HepG2 (cell line): ENCODE results near the gene CBLC. TPM values are rescaled to one million over a fixed set of nuclear protein-coding genes. Genes with fewer than 3 reads are reported as not detected.

ENCODE experiments used
- EHMT2 ChIP-seq: fragments of 200-600 bp; sonication (generic); IDR thresholded peaks from 2 replicates; pipeline ENCODE4 v1.7.0; 2017; ENCODE audit warnings: antibody characterized with exemption, low read depth, low read length, borderline replicate concordance
- EP300 ChIP-seq, 3 experiments: sonication (generic) in 1 of 3; formaldehyde crosslinking in 1 of 3; IDR thresholded peaks; 2 replicates each; pipeline versions ENCODE4 v1.5.1 to v1.6.1; 2011 to 2020; ENCODE audit warnings: low read depth in 2 of 3, low read length in 2 of 3, borderline replicate concordance in 1 of 3, improper control_type of control experiment in 1 of 3, mild to moderate bottlenecking in 1 of 3, missing genetic modification reagents in 1 of 3, moderate library complexity in 1 of 3
- ERF ChIP-seq: IDR thresholded peaks from 2 replicates; pipeline ENCODE4 v1.6.1; 2018; ENCODE audit warnings: missing biosample characterization, missing genetic modification reagents
- GZF1 ChIP-seq: sonication (generic); formaldehyde crosslinking; IDR thresholded peaks from 2 replicates; pipeline ENCODE4 v1.5.1; 2020; ENCODE audit warnings: mild to moderate bottlenecking, missing genetic modification reagents
- MATR3 ChIP-seq: sonication (generic); formaldehyde crosslinking; IDR thresholded peaks from 2 replicates; pipeline ENCODE4 v1.4.0; 2020; ENCODE audit warnings: missing genetic modification reagents
- NCOA5 ChIP-seq: sonication (generic); formaldehyde crosslinking; IDR thresholded peaks from 2 replicates; pipeline ENCODE4 v1.4.0; 2020; ENCODE audit warnings: missing genetic modification reagents
- SMAD3 ChIP-seq: sonication (generic); formaldehyde crosslinking; IDR thresholded peaks from 2 replicates; pipeline ENCODE4 v1.4.0; 2020; ENCODE audit warnings: missing genetic modification reagents
- TOPORS ChIP-seq: sonication (generic); formaldehyde crosslinking; IDR thresholded peaks from 2 replicates; pipeline ENCODE4 v1.8.0; 2023; ENCODE audit warnings: mild to moderate bottlenecking, missing genetic modification reagents
- YEATS2 ChIP-seq: sonication (generic); formaldehyde crosslinking; IDR thresholded peaks from 2 replicates; pipeline ENCODE4 v1.4.0; 2020; ENCODE audit warnings: missing genetic modification reagents, borderline replicate concordance
- ZMYM3 ChIP-seq: sonication (generic); formaldehyde crosslinking; IDR thresholded peaks from 2 replicates; pipeline ENCODE4 v1.5.1; 2020; ENCODE audit warnings: mild to moderate bottlenecking, missing genetic modification reagents
- ZNF138 ChIP-seq: sonication (generic); formaldehyde crosslinking; IDR thresholded peaks from 2 replicates; pipeline ENCODE4 v1.5.0; 2020; ENCODE audit warnings: mild to moderate bottlenecking, low read depth, missing genetic modification reagents
- ZNF354B ChIP-seq: sonication (generic); formaldehyde crosslinking; IDR thresholded peaks from 2 replicates; pipeline ENCODE4 v1.8.0; 2022; ENCODE audit warnings: mild to moderate bottlenecking, missing genetic modification reagents
- ZNF441 ChIP-seq: sonication (generic); formaldehyde crosslinking; IDR thresholded peaks from 2 replicates; pipeline ENCODE4 v1.7.0; 2021; ENCODE audit warnings: missing genetic modification reagents, borderline replicate concordance
- ZNF460 ChIP-seq: sonication (generic); formaldehyde crosslinking; IDR thresholded peaks from 2 replicates; pipeline ENCODE4 v1.5.1; 2020; ENCODE audit warnings: missing genetic modification reagents, mild to moderate bottlenecking, borderline replicate concordance
- ZNF570 ChIP-seq: sonication (generic); formaldehyde crosslinking; IDR thresholded peaks from 2 replicates; pipeline ENCODE4 v1.4.0; 2020; ENCODE audit warnings: mild to moderate bottlenecking, missing genetic modification reagents, borderline replicate concordance
- ZNF652 ChIP-seq: IDR thresholded peaks from 2 replicates; pipeline ENCODE4 v1.6.1; 2016; ENCODE audit warnings: low read depth, borderline replicate concordance
- ZNF781 ChIP-seq: sonication (generic); formaldehyde crosslinking; IDR thresholded peaks from 2 replicates; pipeline ENCODE4 v1.5.1; 2020; ENCODE audit warnings: borderline replicate concordance, mild to moderate bottlenecking, missing genetic modification reagents; ENCODE audit errors: not compliant biosample characterization
- polyA plus RNA-seq, 8 experiments: library from polyadenylated mRNA; depleted of rRNA in 3 of 8; stranded (reverse) in 7 of 8; unstranded in 1 of 8; fragments of >200 nt; fragmentation: Illumina TruSeq in 4 of 8; extraction: Trizol in 4 of 8; gene quantifications; 2 replicates each; pipeline versions ENCODE4 v1.2.1 to v1.2.3, GENCODE V29; 2011 to 2016; ENCODE audit warnings: low read depth in 4 of 8, missing spikeins in 1 of 8, mixed read lengths in 1 of 8; ENCODE audit not compliant: insufficient read depth in 1 of 8
- total RNA-seq, 5 experiments: library from RNA; depleted of rRNA; stranded (reverse); fragments of >200 nt; fragmentation: Illumina TruSeq; extraction: Trizol; gene quantifications; 2 replicates each; pipeline ENCODE4 v1.2.3, GENCODE V29; 2016; ENCODE audit warnings: low read depth in 1 of 5
- TF ChIP-seq, protein P1 (sequence below): sonication (generic); formaldehyde crosslinking; IDR thresholded peaks from 2 replicates; pipeline ENCODE4 v1.4.0; 2020; ENCODE audit warnings: low read depth, mild to moderate bottlenecking, missing genetic modification reagents
- TF ChIP-seq, protein P2 (sequence below): sonication (generic); formaldehyde crosslinking; IDR thresholded peaks from 2 replicates; pipeline ENCODE4 v1.5.0; 2020; ENCODE audit warnings: mild to moderate bottlenecking, low read depth, missing genetic modification reagents, borderline replicate concordance
- TF ChIP-seq, protein P3 (sequence below): IDR thresholded peaks from 2 replicates; pipeline ENCODE4 v1.6.1; 2016
- TF ChIP-seq, protein P4 (sequence below): sonication (generic); formaldehyde crosslinking; IDR thresholded peaks from 2 replicates; pipeline ENCODE4 v1.4.0; 2020; ENCODE audit warnings: mild to moderate bottlenecking, missing genetic modification reagents
- TF ChIP-seq, protein P5 (sequence below): sonication (generic); formaldehyde crosslinking; IDR thresholded peaks from 2 replicates; pipeline ENCODE4 v1.5.1; 2020; ENCODE audit warnings: missing genetic modification reagents, mild to moderate bottlenecking, borderline replicate concordance

CBLC gene
- total and polyA plus RNA-seq, 2 of the 13 experiments (the other 11 are each of a cell fraction or from before 2014, with no cell fraction given): 1.8 to 2.6 TPM

DNA sequence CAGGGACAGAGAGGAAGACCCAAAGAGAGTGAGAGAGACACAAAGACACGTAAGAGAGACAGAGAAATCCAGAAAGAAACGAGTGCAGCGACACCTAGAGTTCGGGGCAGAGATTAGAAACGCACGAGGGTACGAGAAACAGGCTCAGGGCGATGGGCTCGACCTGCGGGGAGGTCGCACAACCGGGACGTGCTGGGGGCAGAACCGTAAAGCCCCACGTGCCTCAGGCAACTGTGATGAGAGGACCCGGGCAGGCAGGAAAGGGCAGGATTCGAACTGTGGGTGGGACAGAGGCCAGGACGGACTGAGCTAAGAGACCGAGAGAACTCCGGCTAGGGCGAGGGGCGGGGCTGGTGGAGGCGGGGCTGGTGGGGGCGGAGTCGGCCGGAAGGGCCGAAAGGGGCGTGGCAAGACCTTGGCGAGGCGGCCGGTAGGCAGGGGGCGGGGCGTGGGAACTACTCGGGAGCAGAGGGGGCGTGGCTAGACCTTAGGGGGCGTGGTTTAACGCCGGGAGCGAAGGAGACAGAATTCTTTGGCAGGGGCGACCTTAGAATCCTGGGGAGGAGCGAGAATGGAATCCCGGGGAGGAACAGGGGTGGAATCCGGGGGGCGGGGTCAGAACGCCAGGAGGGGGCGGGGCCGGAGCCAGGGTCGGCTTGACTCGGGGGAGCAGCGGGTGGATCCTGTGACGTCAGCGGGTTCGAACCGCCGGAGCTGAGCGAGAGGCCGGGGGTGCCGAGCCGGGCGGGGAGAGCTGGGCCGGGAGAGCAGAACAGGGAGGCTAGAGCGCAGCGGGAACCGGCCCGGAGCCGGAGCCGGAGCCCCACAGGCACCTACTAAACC, 68.1 kb downstream of the CBLC start, which contains the start of gene NECTIN2 (continued):
- TF ChIP-seq, protein P1, sequence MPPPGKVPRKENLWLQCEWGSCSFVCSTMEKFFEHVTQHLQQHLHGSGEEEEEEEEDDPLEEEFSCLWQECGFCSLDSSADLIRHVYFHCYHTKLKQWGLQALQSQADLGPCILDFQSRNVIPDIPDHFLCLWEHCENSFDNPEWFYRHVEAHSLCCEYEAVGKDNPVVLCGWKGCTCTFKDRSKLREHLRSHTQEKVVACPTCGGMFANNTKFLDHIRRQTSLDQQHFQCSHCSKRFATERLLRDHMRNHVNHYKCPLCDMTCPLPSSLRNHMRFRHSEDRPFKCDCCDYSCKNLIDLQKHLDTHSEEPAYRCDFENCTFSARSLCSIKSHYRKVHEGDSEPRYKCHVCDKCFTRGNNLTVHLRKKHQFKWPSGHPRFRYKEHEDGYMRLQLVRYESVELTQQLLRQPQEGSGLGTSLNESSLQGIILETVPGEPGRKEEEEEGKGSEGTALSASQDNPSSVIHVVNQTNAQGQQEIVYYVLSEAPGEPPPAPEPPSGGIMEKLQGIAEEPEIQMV (CRISPR knock-in tag): peak; percentile 6; the same call in 1 of the 2 replicates
- TF ChIP-seq EHMT2 (no peak), ZNF138 (no peak), ZNF570 (CRISPR knock-in tag) (no peak), ZMYM3 (CRISPR knock-in tag) (peak; percentile 79), SMAD3 (0 out of 2 replicates have a peak, but pooled peaks have one; percentile 5), ERF (CRISPR knock-in tag) (peak; percentile 42), GZF1 (CRISPR knock-in tag) (no peak), ZNF354B (CRISPR knock-in tag) (no peak), ZNF441 (CRISPR knock-in tag) (peak; percentile 96), NCOA5 (CRISPR knock-in tag) (no peak), EP300 (IDR thresholded peaks at IDR 0.05; ENCODE audit: low read depth in 2 of 2, low read length in 2 of 2) (no peak), EP300 (CRISPR knock-in tag; IDR thresholded peaks at IDR 0.05; ENCODE audit: borderline replicate concordance) (no peak), ZNF460 (CRISPR knock-in tag) (peak; percentile 23; the same call in 1 of the 2 replicates), ZNF652 (no peak), YEATS2 (CRISPR knock-in tag) (no peak), MATR3 (CRISPR knock-in tag) (no peak), TOPORS (CRISPR knock-in tag) (no peak), ZNF781 (CRISPR knock-in tag) (no peak)
- TF ChIP-seq, protein P2, sequence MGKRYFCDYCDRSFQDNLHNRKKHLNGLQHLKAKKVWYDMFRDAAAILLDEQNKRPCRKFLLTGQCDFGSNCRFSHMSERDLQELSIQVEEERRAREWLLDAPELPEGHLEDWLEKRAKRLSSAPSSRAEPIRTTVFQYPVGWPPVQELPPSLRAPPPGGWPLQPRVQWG: no peak
- TF ChIP-seq, protein P3, sequence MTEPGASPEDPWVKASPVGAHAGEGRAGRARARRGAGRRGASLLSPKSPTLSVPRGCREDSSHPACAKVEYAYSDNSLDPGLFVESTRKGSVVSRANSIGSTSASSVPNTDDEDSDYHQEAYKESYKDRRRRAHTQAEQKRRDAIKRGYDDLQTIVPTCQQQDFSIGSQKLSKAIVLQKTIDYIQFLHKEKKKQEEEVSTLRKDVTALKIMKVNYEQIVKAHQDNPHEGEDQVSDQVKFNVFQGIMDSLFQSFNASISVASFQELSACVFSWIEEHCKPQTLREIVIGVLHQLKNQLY (CRISPR knock-in tag): 0 out of 2 replicates have a peak, but pooled peaks have one; percentile 33
- TF ChIP-seq, protein P4, sequence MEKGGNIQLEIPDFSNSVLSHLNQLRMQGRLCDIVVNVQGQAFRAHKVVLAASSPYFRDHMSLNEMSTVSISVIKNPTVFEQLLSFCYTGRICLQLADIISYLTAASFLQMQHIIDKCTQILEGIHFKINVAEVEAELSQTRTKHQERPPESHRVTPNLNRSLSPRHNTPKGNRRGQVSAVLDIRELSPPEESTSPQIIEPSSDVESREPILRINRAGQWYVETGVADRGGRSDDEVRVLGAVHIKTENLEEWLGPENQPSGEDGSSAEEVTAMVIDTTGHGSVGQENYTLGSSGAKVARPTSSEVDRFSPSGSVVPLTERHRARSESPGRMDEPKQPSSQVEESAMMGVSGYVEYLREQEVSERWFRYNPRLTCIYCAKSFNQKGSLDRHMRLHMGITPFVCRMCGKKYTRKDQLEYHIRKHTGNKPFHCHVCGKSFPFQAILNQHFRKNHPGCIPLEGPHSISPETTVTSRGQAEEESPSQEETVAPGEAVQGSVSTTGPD (CRISPR knock-in tag): 0 out of 2 replicates have a peak, but pooled peaks have one; percentile 8
- TF ChIP-seq, protein P5, sequence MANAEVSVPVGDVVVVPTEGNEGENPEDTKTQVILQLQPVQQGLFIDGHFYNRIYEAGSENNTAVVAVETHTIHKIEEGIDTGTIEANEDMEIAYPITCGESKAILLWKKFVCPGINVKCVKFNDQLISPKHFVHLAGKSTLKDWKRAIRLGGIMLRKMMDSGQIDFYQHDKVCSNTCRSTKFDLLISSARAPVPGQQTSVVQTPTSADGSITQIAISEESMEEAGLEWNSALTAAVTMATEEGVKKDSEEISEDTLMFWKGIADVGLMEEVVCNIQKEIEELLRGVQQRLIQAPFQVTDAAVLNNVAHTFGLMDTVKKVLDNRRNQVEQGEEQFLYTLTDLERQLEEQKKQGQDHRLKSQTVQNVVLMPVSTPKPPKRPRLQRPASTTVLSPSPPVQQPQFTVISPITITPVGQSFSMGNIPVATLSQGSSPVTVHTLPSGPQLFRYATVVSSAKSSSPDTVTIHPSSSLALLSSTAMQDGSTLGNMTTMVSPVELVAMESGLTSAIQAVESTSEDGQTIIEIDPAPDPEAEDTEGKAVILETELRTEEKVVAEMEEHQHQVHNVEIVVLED (CRISPR knock-in tag): peak; percentile 17; the same call in 1 of the 2 replicates
